GM19035 (cell line): ENCODE results near the gene ECHS1.

ENCODE experiments used
- ATAC-seq: cut with Tn5 transposase; IDR thresholded peaks from one replicate; pipeline ENCODE4 v1.9.1; 2021; ENCODE audit not compliant: unreplicated experiment

The ECHS1 gene

DNA sequence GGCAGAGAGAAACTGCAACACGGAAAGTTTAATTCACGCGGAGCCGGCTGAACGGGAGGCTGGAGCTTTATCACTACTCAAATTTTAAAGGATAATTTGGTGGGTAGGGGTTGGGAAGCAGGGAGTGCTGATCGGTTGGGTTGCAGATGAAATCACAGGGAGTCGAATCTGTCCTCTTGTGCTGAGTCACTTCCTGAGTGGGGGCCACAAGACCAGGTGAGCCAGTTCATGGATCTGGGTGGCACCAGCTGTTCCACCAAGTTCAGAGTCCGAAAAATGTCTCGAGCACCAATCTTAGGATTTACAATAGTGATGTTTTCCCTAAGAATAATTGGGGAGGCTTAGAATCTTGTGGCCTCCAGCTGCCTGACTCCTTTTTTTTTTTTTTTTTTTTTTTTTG is 29.6 kb downstream of the ECHS1 start:
- no peak for ATAC-seq

DNA sequence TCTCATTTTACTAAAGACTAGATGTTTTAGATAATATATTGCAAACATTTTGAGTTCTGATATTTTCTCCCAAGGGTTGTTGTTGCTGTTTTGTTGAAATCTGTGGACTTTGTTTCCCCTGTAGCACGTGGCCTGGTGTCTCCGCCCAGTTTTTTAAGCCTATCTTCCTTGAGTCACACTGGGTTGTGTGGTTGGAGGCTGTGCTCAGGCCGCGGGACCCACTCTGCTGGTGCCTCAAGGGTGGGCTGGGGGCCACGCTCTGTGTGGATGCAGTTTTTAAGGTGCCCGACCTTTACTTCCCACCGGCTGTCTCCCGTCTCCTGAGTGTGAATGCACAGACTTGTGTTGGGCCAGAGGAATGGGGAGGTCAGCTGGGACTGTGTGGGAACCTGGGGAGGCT is 30.2 kb downstream of the ECHS1 start:
- ATAC-seq = no peak

DNA sequence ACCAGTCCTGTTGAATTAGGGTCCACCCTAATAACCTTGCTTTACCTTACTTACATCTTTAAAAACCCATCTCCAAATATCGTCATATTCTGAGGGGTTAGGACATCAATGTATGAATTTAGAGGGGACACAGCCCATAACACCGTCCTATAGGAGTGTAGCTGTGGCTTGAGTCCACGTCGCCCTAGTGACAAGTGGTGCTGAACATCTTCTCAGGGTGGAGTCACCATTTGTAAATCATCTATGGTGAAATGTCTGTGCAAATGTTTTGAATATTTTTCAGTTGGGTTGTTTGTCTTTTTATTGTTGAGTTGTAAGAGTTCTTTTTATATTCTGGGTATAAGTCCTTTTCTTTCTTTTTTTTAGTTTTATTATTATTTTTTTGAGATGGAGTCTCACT is 31.2 kb downstream of the ECHS1 start:
- no peak for ATAC-seq

DNA sequence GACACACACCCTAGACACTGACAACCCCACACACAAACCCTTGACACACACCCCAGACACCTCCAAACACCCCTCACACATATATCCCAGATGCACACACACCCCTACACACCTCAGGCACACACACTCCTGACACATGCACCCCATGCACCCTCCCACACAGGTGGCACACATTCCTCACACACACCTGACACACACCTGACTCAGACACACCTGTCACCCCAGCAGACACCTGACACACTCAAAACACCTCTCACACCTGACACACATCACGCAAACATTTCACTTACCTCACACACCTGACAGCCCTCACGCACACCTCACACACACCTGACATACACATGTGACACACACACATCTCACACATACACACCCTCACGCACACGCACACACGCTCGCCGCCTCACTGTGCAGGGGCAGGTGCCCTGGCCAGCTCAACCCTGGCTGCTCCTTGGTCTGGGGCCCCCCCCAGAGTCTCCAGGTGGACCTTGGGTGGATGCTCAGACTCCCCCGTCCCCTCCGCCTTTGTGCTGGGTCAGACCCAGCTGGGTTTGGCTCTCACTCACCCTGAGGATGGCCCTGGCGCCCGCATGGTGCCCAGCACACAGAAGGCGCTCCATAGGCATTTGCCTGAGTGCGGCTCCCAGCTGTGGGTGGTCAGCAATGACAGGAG is 33.3 kb downstream of the ECHS1 start:
- ATAC-seq = no peak

DNA sequence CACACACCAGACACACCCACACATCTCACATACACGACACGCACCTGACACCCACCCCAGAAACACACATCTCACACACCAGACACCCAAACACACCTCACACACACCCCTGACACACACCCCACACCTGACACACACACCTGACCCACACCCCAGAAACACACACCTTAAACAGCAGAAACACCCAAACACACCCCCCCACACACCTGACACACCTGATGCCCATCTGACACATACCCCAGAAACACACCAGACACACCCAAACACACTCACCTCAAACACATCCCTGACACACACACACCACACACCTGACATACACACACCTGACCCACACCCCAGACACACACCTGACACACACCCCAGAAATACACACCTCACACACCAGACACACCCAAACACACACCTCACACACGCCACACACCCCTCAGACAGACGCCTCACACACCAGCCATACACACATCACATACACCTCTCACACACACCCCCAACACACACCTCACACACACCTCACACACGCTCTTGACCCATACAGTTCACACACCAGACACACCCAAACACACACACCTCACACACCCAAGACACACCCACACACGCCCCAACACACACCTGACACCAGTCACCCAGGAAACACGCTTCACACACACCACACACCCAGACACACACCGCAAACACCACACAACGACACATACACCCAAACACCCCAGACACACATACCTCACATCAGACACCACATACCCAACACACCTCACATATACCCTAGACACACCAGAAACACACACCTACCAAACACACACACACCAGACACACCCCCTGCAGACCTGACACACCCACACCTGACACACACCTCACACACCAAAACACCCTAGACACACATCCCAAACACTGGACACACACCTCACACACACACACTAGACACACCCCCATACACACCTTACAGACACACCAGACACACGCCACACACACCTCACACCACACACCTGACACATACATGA is 34.8 kb downstream of the ECHS1 start:
- no peak for ATAC-seq

- no peak for ATAC-seq
Observed at GRCh38 chr10:133337370-133337725, 35.8 kb downstream of the ECHS1 start.

DNA sequence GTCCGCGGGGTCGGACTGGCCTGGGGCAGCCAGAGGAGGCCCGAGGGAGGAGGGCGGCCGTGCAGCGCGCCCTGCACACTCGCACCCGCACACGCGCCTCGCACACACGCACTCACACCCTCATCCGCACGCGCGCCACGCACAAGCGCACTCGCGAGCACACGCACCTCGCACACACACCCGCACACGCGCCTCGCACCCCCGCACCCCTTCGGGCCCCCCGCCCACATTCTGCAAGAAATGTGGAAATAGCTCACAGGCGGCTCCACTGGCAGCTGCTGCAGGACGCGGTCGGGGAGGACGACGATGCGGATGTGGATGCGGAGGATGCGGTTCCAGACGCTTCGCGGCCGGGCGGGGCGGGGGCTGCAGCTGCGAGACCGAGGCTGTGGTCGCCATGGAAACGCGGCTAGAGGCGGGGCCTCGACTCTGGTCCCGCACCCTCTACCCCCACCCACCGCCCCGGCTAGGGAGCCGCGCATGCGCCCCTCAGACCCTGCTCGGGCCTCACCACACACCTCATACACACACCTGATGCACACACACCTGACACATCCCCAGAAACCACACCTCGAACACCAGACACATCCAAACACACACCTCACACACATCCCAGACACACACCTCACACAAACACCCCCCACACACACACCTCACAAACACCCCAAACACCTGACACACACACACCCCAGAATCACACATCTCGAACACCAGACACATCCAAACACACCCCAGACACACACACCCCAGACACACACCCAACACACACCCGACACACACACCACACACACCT is 36.4 kb downstream of the ECHS1 start, which contains the start of gene CALY:
CALY (minus strand) TSS at position 320 of the 793 bp plus-strand sequence. CDS start 7,907 bp downstream, outside the sequence.
- no peak for ATAC-seq

DNA sequence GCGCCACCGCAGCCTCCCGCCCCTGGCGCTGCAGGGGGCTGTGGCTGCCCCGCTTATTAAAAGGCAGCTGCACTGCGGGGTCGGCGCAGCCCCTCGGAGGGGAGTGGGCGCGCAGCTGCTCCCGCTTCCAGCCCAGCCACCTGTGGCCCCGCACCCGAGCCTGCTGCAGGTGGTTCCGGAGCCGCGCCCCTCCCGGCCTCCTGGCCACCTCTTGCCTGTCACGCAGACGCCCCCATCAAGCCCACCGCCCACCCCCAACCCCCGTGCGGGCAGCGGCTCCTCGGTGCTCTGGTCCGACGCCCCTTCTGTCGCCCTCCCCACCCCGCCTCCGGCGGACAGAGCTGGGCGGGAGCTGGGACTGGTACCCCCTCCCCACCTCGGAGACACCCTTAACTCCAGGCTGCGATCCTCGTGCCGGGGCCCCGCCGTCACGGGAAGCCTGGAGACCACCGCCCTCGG is 37.0 kb downstream of the ECHS1 start:
- no peak for ATAC-seq

DNA sequence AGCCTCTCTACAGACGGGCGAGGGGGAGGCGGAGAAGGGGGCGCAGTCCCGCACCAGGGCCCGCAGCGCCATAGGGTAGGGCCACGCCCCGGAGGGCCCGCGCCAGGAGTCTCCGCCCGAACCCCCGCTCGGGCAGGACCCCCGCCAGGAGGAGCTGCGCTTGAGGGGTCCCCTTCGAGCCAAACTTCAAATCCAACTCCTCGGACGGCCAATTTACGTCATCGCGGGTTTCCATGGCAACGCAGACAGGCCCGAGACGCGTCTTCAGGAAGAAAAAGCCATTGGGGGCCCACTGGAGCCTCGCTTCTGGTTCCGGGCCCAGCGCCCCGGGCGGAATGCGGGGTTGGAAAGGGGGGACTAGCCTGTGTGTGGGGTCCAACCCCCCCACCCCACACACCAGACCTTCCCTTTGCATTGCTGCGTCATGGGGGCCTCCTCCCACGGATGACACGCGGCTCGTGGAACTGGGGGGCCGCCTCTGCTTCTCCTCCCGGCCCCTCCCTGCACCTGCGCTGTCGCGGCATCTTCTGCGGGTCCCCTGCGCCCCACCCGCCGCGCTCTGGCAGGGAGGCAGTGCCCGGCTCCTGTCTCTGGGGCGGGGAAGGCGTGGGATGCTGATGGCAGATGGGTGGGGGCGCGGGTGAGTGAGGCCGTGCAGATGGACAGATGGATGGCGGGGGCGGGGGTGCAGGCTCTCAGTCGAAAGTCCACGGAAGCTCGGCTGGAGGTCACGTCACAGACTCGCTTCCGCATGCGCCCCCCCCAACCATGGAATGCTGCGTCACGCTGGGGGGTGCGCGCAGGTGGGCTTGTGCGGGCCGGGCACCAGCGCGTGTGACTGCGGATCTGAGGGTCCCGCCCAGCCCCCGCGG is 37.7 kb downstream of the ECHS1 start:
- ATAC-seq = no peak

GRCh38 chr10:133334503-133335245 is 38.5 kb downstream of the ECHS1 start:
- ATAC-seq = no peak

GRCh38 chr10:133332936-133333699 is 40.0 kb downstream of the ECHS1 start:
- no peak for ATAC-seq

DNA sequence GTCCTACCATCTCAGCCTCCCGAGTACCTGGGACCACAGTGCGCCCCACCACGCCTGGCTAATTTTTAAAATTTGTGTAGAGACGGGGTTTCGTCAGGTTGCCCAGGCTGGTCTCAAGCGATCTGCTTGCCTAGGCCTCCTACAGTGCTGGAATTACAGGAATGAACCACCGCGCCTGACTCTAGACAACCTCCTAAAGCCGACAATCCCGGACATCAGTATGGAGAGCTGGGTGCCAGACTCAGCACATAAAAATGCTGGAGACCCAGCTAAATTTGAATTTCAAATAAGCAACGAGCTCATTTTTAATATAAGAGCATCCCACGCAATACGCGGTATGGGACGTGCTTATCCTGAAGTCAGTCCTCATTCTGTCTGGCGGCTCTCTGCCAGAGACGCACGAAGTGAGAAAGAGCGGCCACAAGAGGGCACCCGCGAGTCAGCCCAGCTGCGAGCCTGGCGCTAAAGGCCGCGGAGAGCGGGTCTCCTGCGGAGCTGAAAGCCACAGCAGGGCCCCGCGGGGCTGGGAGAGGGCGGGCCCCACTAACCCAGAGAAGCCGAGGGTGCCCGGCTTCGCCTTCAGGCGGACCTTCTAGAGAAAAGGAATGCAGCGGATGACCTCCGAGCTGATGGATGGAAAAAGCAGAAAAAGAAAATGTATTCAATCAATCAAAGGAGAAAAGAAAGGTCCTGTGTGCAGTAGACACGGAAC is 43.5 kb downstream of the ECHS1 start:
- peak; percentile 87 for ATAC-seq

DNA sequence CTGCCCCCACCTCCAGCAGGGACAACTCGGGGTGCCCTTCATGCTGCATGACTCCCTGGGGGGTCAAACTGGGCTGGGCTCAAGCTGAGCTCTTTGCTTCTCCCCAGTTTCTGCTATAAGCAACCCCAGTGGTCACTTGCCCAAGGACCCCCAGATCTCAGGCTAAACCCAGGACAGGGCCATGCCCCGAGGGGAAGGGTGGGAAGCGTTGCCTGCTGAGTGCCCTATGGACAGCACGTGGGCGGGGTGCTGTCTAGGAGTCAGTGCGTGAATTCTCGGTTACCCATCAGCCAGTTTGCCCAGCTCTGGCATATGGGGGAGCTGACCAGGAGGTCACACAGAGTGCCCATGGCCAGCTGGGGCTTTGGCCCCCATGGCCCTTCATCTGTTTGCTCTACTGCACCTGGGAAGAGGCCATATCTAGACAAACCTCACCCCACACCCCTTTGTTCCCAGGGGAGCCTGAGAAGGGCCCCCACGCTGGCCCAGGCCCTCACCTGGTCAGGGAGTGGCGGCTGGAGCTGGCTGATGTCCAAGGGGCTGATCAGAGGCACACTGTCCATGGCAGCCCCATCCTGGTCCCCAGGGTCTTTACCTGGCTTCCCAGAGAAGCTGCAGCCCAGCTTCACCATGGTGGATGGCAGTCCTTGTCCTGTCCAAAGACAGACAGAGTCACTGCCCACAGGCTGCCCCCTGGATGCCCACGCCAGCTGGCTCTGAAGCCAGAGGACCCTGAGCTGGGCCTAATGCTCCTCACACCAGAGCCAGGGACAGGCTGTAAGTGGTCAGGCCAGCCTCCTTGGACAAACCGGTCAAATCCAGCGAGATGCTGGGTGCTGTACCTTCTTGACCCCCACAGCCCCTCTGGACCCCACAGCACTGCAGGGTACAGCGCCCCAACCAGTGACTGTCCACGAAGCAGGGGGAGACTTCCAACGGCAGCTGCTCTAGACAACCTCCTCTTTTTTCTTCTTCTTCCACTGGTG is 44.5 kb downstream of the ECHS1 start:
- no peak for ATAC-seq

GRCh38 chr10:133327651-133328357 is 45.4 kb downstream of the ECHS1 start:
- no peak for ATAC-seq

DNA sequence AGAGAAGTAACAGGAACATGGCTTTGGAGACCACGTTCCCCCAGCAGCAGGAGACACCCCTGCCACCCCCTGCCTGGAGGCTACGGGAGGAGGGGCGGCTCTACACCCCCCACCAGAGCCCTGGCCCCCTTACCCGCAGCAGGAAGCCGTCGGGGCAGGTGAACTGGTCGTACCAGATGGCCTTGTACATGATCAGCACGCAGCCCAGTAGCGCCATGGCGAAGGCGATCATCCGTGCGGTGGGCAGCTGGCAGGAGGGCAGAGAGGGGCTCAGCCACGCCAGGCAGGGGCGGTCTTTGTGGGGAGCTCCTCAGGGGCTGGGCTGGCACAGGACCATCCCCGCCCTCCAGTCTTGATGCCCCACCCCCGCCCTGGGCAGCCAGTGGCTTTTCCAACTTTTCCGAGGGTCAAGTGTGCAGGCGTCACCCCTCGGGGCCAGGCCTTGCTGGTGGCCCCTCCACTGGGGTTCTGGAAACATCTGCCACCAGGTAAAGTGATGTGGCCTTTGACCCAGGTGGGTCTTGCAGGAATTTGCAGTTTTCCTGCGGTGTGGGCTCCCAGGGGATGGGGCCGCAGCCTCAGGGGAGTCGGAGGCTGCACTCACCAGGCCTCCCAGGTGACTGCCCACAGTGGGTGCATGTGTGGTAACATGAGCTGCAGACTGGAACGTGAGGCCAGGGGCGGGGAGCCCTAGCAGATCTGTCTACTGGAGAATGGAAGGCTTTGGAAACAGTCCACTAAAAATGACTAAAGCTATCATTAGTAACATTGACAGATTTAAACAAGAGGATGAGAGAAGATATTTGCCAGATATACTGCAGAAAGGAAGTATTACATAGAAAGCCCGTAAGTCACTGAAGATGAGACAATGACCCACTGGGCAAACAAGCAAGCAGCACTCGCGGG is 46.2 kb downstream of the ECHS1 start:
- no peak for ATAC-seq

DNA sequence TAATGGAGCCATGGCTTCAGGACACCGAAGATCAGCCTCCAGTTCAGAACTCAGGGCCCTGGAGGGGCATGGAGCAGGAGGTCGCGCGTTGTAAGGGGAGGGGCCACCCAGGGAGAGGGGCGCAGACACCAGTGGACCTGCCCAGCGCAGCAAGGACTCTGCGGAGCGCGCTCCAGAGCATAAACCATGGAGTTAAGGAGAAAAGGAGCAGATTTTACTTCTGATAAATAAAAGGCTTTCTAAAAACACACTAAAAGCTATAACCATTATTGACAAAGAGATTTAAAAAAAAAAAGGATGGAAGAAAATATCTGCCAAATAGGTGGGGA is 47.0 kb downstream of the ECHS1 start:
- ATAC-seq = no peak
